HCT116 (cell line): ENCODE results near the gene TMTC1.

ENCODE experiments used
- EGR1 ChIP-seq: IDR thresholded peaks from 2 replicates; pipeline ENCODE4 v1.6.1; 2012; ENCODE audit warnings: low read depth
- SIN3A ChIP-seq: IDR thresholded peaks from 2 replicates; pipeline ENCODE4 v1.6.1; 2012; ENCODE audit warnings: low read depth

DNA sequence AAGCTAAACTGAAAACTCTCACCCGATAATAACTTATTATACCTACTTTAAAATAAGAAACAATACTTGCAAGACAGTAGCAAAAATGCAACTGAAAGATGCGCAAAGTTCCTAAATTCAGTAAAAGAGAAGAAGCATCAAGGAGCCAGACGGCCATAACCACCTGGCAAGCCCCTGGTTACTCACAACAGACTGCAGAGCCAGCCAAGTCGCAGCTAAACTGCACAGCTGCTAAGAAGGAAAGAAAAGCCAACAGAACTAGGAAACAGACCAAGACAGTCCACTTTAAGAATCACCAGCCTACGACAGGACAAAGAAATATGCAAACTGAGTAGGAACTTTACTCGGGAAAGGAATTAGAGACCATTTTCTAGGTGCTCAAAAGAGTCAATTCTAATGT, 127.9 kb downstream of the TMTC1 start:
- TF ChIP-seq EGR1 (no peak), SIN3A (no peak)
